Common myeloid progenitor, CD34-positive (primary cell): ENCODE data around the gene RABEP1.

Experiments used
- CTCF ChIA-PET: fragments of 350-600 bp; sonication (Branson Sonifier 250); formaldehyde crosslinking; loops from one replicate; lab custom pipeline; 2021; ENCODE audit warnings: antibody characterized with exemption; lab: Charles Lee
- POLR2A ChIA-PET: fragments of 350-600 bp; sonication (Branson Sonifier 250); formaldehyde crosslinking; loops from one replicate; lab custom pipeline; 2021; ENCODE audit warnings: antibody characterized with exemption; lab: Charles Lee
- DNase-seq, 3 donors: peaks; one replicate each; pipeline versions ENCODE4 v3.0.0 to v3.0.0-alpha.2; 2013
- H3K27ac ChIP-seq, 2 experiments: 1 replicate in 1 of 2; 2 replicates in 1 of 2; pipeline ENCODE4 v1.7.0; 2013; ENCODE audit warnings: inconsistent platforms in 2 of 2, low read length in 2 of 2, mild to moderate bottlenecking in 2 of 2, low read depth in 1 of 2, moderate library complexity in 1 of 2; ENCODE audit not compliant: severe bottlenecking in 2 of 2, insufficient read depth in 1 of 2, poor library complexity in 1 of 2
- H3K27me3 ChIP-seq, 5 experiments: replicated peaks in 2 of 5; 1 replicate in 3 of 5; 2 replicates in 2 of 5; pipeline versions ENCODE4 v1.6.1 to v1.7.0; 2013; ENCODE audit warnings: low read length in 4 of 5, mild to moderate bottlenecking in 2 of 5, moderate library complexity in 2 of 5, inconsistent platforms in 1 of 5; ENCODE audit not compliant: insufficient read depth in 5 of 5, control insufficient read depth in 4 of 5
- H3K36me3 ChIP-seq, 4 experiments: 1 replicate in 2 of 4; 2 replicates in 2 of 4; pipeline versions ENCODE4 v1.6.1 to v1.7.0; 2013; ENCODE audit warnings: low read length in 3 of 4, control low read depth in 1 of 4, mild to moderate bottlenecking in 1 of 4; ENCODE audit not compliant: control insufficient read depth in 4 of 4, insufficient read depth in 4 of 4
- H3K4me1 ChIP-seq, 4 experiments: 1 replicate in 3 of 4; 2 replicates in 1 of 4; pipeline versions ENCODE4 v1.6.1 to v1.7.1; 2013; ENCODE audit warnings: low read length in 3 of 4, mild to moderate bottlenecking in 3 of 4, control low read depth in 1 of 4, inconsistent platforms in 1 of 4, moderate library complexity in 1 of 4; ENCODE audit not compliant: control insufficient read depth in 4 of 4, insufficient read depth in 4 of 4; ENCODE audit errors: control extremely low read depth in 1 of 4
- H3K4me3 ChIP-seq, 7 experiments: 1 replicate in 4 of 7; 2 replicates in 3 of 7; pipeline versions ENCODE4 v1.5.1 to v1.7.0; 2013; ENCODE audit warnings: mild to moderate bottlenecking in 7 of 7, low read length in 6 of 7, moderate library complexity in 6 of 7, inconsistent platforms in 2 of 7, low read depth in 2 of 7, control low read depth in 1 of 7; ENCODE audit not compliant: insufficient read depth in 4 of 7, control insufficient read depth in 1 of 7; ENCODE audit errors: extremely low read depth in 1 of 7
- H3K9me3 ChIP-seq, 5 experiments: 1 replicate in 4 of 5; 2 replicates in 1 of 5; pipeline versions ENCODE4 v1.6.1 to v1.7.1; 2013; ENCODE audit warnings: low read length in 4 of 5, mild to moderate bottlenecking in 2 of 5, inconsistent platforms in 1 of 5, low read depth in 1 of 5, moderate library complexity in 1 of 5; ENCODE audit not compliant: control insufficient read depth in 4 of 5, insufficient read depth in 2 of 5; ENCODE audit errors: control extremely low read depth in 1 of 5
- WGBS: methylation state at CpG from one replicate; pipeline ENCODE4 v1.1.5; 2013; ENCODE audit not compliant: insufficient coverage; 5-methylcytosine and 5-hydroxymethylcytosine counted together

Gene RABEP1

DNA sequence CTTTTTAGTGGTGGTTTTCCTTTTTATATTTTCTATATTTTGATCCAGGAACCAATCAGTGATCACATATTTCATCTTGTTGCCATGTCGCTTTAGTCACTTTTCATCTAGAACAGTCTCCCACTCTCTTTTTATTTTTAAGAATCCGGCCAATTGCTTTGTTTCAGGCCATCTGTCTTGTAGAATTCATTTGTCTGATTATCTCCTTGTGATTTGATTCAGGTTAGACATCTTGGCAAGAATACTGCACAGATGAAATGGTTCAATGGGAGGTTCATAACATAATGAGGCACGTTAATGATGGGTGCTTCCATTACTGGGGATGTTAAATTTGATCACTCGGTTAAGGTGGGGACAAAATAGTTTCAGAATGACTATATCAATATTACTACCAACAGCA, 88.3 kb downstream of the RABEP1 start:
- Histone ChIP-seq H3K36me3 (peaks cover 9 to 73% (median 53%) of the 10 kb centered on the region in 4 experiments), H3K27me3 (no peaks in the 10 kb centered on the region), H3K9me3 (no peaks in the 10 kb centered on the region), H3K27ac (no peak overlapping the region), H3K4me3 (no peak overlapping the region), H3K4me1 (no peaks in the 10 kb centered on the region)
- ChIA-PET CTCF (no interaction called here), POLR2A (no interaction called here)
- DNase-seq, result no peak
- 100% methylated on average over 1 of the region's 4 CpGs for WGBS

DNA sequence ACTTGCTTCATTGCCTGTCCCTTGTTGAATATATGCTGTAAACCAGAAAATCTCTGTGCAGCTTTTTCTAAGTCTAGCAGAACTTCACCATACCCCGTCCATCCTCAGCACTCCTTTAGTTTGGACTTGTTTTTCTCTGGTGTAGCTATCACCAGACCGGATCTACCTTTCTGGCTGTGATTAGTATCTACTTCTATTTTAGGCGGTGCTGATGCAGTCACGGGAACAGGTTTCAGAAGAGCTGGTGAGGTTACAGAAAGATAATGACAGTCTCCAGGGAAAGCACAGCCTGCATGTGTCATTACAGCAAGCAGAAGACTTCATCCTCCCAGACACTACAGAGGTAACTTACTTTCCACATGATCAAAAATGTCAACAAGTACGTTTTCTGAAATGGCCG, 91.0 kb downstream of the RABEP1 start:
- Histone ChIP-seq H3K9me3 (no peaks in the 10 kb centered on the region), H3K27ac (no peak overlapping the region), H3K4me1 (no peaks in the 10 kb centered on the region), H3K4me3 (no peak overlapping the region), H3K27me3 (no peaks in the 10 kb centered on the region), H3K36me3 (peaks cover 12 to 82% (median 60%) of the 10 kb centered on the region in 4 experiments)
- DNase-seq, result no peak
- CTCF ChIA-PET, result no interaction called here
- POLR2A ChIA-PET, result no interaction called here
- 98% methylated on average over 4 of the region's 6 CpGs for WGBS

DNA sequence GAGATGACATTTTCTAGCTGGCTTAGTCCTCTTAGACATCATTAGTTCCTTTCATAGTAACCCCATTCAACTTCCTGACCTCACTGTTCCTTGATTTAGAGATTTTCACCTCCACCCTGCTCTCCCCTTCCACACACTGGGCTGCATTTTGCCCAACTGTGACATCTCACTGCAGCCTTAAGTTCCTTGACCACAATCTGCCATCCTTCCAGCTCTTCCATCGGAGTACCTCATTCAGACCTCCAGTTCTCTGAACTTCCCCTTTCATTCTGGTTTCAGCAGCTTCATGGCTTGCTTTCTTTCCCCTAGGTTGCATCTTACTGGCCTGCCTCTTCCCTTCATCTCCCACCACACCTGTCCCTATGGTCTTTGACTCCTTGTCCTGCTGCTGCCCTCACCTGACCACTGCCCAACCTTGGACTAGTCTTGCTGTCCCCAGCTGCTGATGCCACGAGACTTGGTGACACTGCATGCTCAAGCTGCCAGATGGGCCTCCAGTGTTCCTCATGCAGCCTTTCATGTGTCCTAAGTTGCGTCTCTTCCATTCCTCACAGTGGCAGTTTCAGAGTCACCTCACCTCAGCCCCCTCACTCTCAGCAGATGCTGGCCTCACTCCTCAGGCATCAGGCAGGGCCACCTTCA, 96.6 kb downstream of the RABEP1 start:
- Histone ChIP-seq H3K27ac (no peak overlapping the region), H3K4me3 (no peak overlapping the region), H3K4me1 (no peaks in the 10 kb centered on the region), H3K9me3 (no peaks in the 10 kb centered on the region), H3K36me3 (peaks cover 15 to 86% (median 75%) of the 10 kb centered on the region in 4 experiments), H3K27me3 (no peaks in the 10 kb centered on the region)
- DNase-seq, result no peak
- ChIA-PET POLR2A (no interaction called here), CTCF (interaction anchor here (0.9 to 1.4 kb wide), 3 partner anchors 9 to 61 kb away, joined by 3 to 5 read pairs (median 3); no protein-coding TSS in a partner anchor)
- 100% methylated on average over 3 of the region's 3 CpGs for WGBS

DNA sequence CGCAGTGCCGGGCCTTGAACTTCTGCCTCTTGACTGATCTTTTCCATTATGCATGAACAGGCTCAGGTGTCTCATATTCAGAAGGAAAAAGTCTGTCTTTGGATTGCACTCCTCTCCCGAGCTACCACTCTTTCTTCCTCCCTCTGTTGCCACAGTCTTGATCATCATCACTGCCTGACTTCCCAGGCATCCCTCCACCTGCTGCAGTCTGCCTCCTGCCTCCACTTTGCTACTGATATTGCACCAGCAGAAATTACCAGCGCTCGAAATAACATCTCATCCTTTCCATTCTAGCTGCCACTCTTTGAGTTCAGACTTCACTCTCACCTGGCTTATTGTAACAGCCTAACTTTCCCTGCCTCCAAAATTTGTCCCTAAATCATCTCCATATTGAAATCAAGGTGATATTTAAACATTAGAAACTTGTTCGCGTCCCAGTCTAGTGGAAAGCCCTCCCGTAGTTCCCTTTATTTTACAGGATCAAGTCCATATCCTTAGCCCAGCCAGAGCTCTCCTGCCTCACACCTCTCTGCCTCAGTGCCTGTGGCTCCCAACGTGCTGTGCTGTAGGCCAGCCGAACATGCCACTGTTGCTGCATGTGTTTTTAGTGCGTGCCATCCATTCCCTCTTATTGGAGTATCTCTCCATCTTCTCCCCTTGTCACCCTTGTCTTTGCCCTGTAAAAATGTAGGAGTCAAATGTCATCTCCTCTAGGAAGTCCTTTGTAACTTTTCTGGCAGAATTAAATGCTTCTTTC, 97.4 kb downstream of the RABEP1 start:
- no peak overlapping the region for H3K4me3 ChIP-seq
- no peak for DNase-seq
- CTCF ChIA-PET, result interaction anchor here (0.9 to 1.6 kb wide), 3 partner anchors 11 to 60 kb away, joined by 3 to 5 read pairs (median 3); no protein-coding TSS in a partner anchor
- H3K27me3 ChIP-seq, result no peaks in the 10 kb centered on the region
- peaks cover 18 to 91% (median 73%) of the 10 kb centered on the region in 4 experiments for H3K36me3 ChIP-seq
- H3K4me1 ChIP-seq, result no peaks in the 10 kb centered on the region
- POLR2A ChIA-PET, result no interaction called here
- WGBS, result 88% methylated on average over 10 of the region's 11 CpGs
- no peak overlapping the region for H3K27ac ChIP-seq
- H3K9me3 ChIP-seq, result no peaks in the 10 kb centered on the region

DNA sequence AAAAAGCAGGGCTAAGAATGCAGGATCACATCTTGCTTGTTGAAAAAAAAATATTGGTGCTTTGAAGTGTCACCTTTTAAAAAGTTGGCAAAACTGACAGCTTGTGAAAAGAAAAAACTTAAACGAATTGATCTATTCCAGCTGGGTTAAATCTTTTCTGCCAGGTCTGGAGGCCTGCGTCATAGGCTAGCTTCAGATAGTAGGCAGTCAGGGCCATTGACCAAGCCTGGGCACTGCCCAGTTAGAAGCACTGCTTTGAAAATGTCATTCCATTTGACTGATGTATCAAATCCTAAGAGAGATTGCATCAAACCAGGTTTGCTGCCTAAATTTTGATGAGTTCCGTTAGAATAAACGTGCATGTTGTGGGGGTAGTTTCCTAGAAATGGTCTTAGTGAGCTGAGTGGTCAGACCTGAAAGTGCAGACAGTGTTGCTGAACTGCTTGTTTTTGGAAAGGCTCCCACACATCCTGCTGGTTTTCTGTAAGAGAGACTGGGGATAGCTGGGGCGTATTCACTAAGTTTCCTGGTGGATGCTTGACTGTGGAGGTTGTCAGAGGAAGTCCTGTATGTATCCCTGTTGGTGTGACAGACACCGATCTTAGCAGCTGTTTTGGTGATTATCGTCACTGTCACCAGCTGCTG, 98.5 kb downstream of the RABEP1 start:
- DNase-seq, result no peak
- ChIA-PET CTCF (interaction anchor here (0.7 to 1.6 kb wide), 6 partner anchors 10 to 131 kb away, joined by 3 to 7 read pairs (median 4); no protein-coding TSS in a partner anchor), POLR2A (no interaction called here)
- no peaks in the 10 kb centered on the region for H3K27me3 ChIP-seq
- H3K36me3 ChIP-seq, result peaks cover 21 to 93% (median 75%) of the 10 kb centered on the region in 4 experiments
- H3K9me3 ChIP-seq, result no peaks in the 10 kb centered on the region
- no peaks in the 10 kb centered on the region for H3K4me1 ChIP-seq
- WGBS, result 88% methylated on average over 7 of the region's 7 CpGs
- H3K27ac ChIP-seq, result no peak overlapping the region
- H3K4me3 ChIP-seq, result no peak overlapping the region

DNA sequence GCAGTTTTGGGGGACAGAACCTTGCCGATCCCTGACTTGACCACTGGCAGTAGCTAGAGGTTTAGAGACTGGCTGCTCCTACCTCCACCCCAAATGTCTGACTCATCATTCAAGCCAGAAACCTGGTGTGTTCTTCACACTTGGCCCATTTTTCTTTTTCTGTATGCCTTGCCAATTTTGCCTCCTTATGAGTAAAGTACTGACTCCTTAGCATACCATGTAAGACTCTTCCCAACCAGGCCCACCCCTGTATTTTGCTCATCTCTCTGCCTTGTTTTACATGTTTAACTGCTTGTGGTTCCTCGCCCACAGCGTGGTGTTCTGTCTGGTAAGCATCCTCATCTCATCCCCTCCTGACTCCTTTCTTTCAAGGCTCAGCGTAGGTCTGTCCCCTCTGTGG, 99.5 kb downstream of the RABEP1 start:
- H3K27me3 ChIP-seq, result no peaks in the 10 kb centered on the region
- H3K36me3 ChIP-seq, result peaks cover 24 to 95% (median 77%) of the 10 kb centered on the region in 4 experiments
- H3K9me3 ChIP-seq, result no peaks in the 10 kb centered on the region
- 100% methylated on average over 4 of the region's 4 CpGs for WGBS
- POLR2A ChIA-PET, result no interaction called here
- H3K4me1 ChIP-seq, result no peaks in the 10 kb centered on the region
- DNase-seq, result no peak
- no peak overlapping the region for H3K27ac ChIP-seq
- no peak overlapping the region for H3K4me3 ChIP-seq
- CTCF ChIA-PET, result interaction anchor here (0.5 to 1.6 kb wide), 5 partner anchors 9 to 43 kb away, joined by 3 to 7 read pairs (median 4); no protein-coding TSS in a partner anchor
